GM12865 (cell line): ENCODE results near the gene EFCAB11.

Source experiments
- DNase-seq: peaks from one replicate; pipeline ENCODE4 v3.0.0; 2010; ENCODE audit warnings: low read depth
- H3K4me3 ChIP-seq: 2 replicates; pipeline ENCODE4 v1.5.1; 2011; ENCODE audit warnings: mild to moderate bottlenecking, low read depth, low read length, control low read depth
- TF ChIP-seq, protein P1 (sequence below): IDR thresholded peaks from 2 replicates; pipeline ENCODE4 v1.5.1; 2011; ENCODE audit warnings: low read length, control low read depth, low read depth, inconsistent platforms; ENCODE audit not compliant: insufficient read depth; ENCODE audit errors: missing control alignments

EFCAB11 gene

DNA sequence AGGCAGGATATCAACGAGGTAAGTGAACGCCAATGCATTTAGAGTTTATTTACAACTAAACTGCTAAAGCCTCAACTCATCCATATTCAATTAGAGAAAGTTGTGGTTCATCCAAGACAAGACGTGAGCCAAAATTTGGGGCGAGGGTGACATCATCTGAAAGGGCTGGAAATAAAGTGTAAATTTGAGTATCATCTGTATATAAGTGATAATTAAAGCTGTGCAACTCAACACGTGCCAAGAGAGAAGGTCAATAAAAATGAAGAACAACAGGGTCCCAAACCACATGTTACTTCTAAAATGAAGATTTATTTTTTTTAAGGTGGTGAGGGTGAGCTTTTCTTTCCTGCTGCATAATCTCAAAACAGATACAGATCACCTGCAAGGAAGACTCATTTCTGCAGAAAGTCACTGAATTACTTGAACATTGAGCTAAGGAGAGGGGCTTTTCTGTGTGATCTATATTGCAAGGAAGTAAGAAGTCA is 203.6 kb downstream of the EFCAB11 start:
- TF ChIP-seq, protein P1, sequence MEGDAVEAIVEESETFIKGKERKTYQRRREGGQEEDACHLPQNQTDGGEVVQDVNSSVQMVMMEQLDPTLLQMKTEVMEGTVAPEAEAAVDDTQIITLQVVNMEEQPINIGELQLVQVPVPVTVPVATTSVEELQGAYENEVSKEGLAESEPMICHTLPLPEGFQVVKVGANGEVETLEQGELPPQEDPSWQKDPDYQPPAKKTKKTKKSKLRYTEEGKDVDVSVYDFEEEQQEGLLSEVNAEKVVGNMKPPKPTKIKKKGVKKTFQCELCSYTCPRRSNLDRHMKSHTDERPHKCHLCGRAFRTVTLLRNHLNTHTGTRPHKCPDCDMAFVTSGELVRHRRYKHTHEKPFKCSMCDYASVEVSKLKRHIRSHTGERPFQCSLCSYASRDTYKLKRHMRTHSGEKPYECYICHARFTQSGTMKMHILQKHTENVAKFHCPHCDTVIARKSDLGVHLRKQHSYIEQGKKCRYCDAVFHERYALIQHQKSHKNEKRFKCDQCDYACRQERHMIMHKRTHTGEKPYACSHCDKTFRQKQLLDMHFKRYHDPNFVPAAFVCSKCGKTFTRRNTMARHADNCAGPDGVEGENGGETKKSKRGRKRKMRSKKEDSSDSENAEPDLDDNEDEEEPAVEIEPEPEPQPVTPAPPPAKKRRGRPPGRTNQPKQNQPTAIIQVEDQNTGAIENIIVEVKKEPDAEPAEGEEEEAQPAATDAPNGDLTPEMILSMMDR = no peak
- DNase-seq = no peak
- H3K4me3 ChIP-seq = no peak overlapping the region

- DNase-seq = no peak
- H3K4me3 ChIP-seq = no peak overlapping the region
- TF ChIP-seq, protein P1 = no peak
Observed at GRCh38 chr14:89750281-89750755, 204.2 kb downstream of the EFCAB11 start.

GRCh38 chr14:89748004-89748403 is 206.5 kb downstream of the EFCAB11 start:
- no peak overlapping the region for H3K4me3 ChIP-seq
- DNase-seq = no peak
- TF ChIP-seq, protein P1 = no peak

GRCh38 chr14:89747126-89747525 is 207.4 kb downstream of the EFCAB11 start:
- no peak overlapping the region for H3K4me3 ChIP-seq
- TF ChIP-seq, protein P1 = no peak
- DNase-seq = no peak

DNA sequence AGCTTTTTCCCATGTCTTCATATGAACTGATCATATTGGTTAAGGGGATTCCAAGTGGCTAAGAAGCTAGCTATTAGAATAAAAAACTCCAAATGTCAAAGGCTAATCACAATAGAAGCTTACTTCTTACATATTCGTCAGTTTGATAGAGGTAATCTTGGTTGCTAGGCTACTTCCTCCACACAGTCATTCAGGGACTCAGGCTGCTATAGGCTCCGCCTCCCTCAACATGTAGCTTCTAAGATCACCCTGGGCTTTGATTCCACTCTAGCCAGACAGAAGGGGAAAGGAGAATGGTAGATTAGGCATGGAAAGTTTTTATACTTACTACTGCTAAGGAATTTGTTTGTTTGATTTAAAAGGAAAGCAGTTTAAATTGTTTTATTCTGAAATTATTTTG is 207.9 kb downstream of the EFCAB11 start:
- TF ChIP-seq, protein P1 = no peak
- H3K4me3 ChIP-seq = no peak overlapping the region
- DNase-seq = peak; percentile 16

DNA sequence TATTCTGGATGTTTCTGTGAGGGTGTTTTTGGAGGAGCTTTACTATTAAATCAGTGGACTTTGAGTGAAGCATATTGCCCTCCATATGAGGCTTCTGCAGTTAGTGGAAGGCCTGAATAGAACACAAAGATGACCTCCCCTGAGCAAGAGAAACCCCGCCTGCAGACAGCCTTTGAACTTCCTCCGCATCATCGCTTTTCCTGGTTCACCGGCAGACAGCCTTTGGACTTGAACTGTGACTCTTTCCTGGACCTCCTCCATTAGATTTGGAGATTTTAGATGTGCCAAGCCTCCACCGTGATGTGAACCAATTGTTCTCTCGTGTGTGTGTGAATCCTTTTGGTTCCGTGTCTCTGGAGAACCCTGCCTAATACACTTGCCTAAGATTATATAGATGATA is 208.4 kb downstream of the EFCAB11 start:
- no peak overlapping the region for H3K4me3 ChIP-seq
- TF ChIP-seq, protein P1 = no peak
- no peak for DNase-seq
